Stimulated activated CD8-positive, alpha-beta memory T cell treated with anti-CD3 and anti-CD28 coated beads, Interleukin-15, amount 100 ng/mL, for 4 hours (primary cell): ENCODE data around the gene PSMB9.

Experiments used
- DNase-seq, 2 donors: peaks; one replicate each; pipeline ENCODE4 v3.0.0-alpha.2; 2020; ENCODE audit warnings: low read depth in 2 of 2

Gene PSMB9

GRCh38 chr6:32839356-32839755 lies 14.6 kb upstream of the PSMB9 start:
- no peak for DNase-seq

- DNase-seq = no peak
Observed at GRCh38 chr6:32840604-32841246, 13.3 kb upstream of the PSMB9 start.

GRCh38 chr6:32842021-32842650 lies 11.9 kb upstream of the PSMB9 start:
- no peak for DNase-seq

GRCh38 chr6:32842690-32843089 lies 11.3 kb upstream of the PSMB9 start:
- DNase-seq = no peak

GRCh38 chr6:32843331-32843978 lies 10.5 kb upstream of the PSMB9 start:
- DNase-seq = no peak

- peak; percentile 92 to 99 for DNase-seq
Observed at GRCh38 chr6:32843979-32844838, 9.8 kb upstream of the PSMB9 start, which contains the start of gene PSMB8. PSMB8 (minus strand) TSS chr6:32844047; CDS start chr6:32843996, 51 bp downstream.

- no peak for DNase-seq
Observed at GRCh38 chr6:32844839-32845383, 9.1 kb upstream of the PSMB9 start.

- peak in 1 of 2 donors; percentile 23 for DNase-seq
Observed at GRCh38 chr6:32845384-32845884, 8.6 kb upstream of the PSMB9 start.

- DNase-seq = no peak
Observed at GRCh38 chr6:32847004-32847403, 7.0 kb upstream of the PSMB9 start.

GRCh38 chr6:32847795-32848194 lies 6.2 kb upstream of the PSMB9 start:
- DNase-seq = no peak

GRCh38 chr6:32849126-32849525 lies 4.9 kb upstream of the PSMB9 start:
- no peak for DNase-seq

GRCh38 chr6:32851025-32851424 lies 3.0 kb upstream of the PSMB9 start:
- DNase-seq = no peak

- no peak for DNase-seq
Observed at GRCh38 chr6:32852018-32852843, 1.8 kb upstream of the PSMB9 start.

GRCh38 chr6:32852844-32853540 lies 1.0 kb upstream of the PSMB9 start:
- DNase-seq = peak in 1 of 2 donors; percentile 43

- peak; percentile 36 to 71 for DNase-seq
Observed at GRCh38 chr6:32854376-32855178, 585 bp downstream of the PSMB9 start.

GRCh38 chr6:32855467-32856174 lies 1.6 kb downstream of the PSMB9 start:
- no peak for DNase-seq

- DNase-seq = no peak
Observed at GRCh38 chr6:32857156-32857891, 3.3 kb downstream of the PSMB9 start.

- no peak for DNase-seq
Observed at GRCh38 chr6:32858194-32858593, 4.2 kb downstream of the PSMB9 start.
